CD14-positive monocyte (primary cell): ENCODE results near the gene AHCY. TPM values are rescaled to one million over a fixed set of nuclear protein-coding genes. Genes with fewer than 3 reads are reported as not detected.

ENCODE experiments used
- DNase-seq, 3 donors: peaks; one replicate each; pipeline ENCODE4 v3.0.0-alpha.2; 2011 to 2022
- H2AFZ ChIP-seq: 2 replicates; pipeline ENCODE4 v1.6.0; 2012; ENCODE audit warnings: mild to moderate bottlenecking, low read depth, low read length, inconsistent platforms; ENCODE audit not compliant: insufficient read depth, poor library complexity, severe bottlenecking
- H3K27ac ChIP-seq, 2 donors: 1 replicate in 1 of 2; 2 replicates in 1 of 2; pipeline ENCODE4 v1.5.1; 2012 to 2013; ENCODE audit warnings: low read length in 2 of 2, control low read depth in 1 of 2, inconsistent platforms in 1 of 2, low read depth in 1 of 2, mild to moderate bottlenecking in 1 of 2
- H3K27me3 ChIP-seq, 2 donors: one replicate each; pipeline versions ENCODE4 v1.6.0 to v1.6.1; 2011 to 2013; ENCODE audit warnings: low read length in 2 of 2; ENCODE audit not compliant: control insufficient read depth in 2 of 2, insufficient read depth in 2 of 2
- H3K36me3 ChIP-seq, 2 donors: replicated peaks in 1 of 2; 1 replicate in 1 of 2; 2 replicates in 1 of 2; pipeline versions ENCODE4 v1.5.1 to v1.6.1; 2012 to 2013; ENCODE audit warnings: low read length in 2 of 2, control low read depth in 1 of 2, inconsistent platforms in 1 of 2, mild to moderate bottlenecking in 1 of 2; ENCODE audit not compliant: insufficient read depth in 2 of 2, control insufficient read depth in 1 of 2
- H3K4me1 ChIP-seq, 2 donors: 1 replicate in 1 of 2; 2 replicates in 1 of 2; pipeline versions ENCODE4 v1.5.1 to v1.6.1; 2012 to 2013; ENCODE audit warnings: low read length in 2 of 2, control low read depth in 1 of 2, inconsistent platforms in 1 of 2, mild to moderate bottlenecking in 1 of 2, moderate library complexity in 1 of 2; ENCODE audit not compliant: insufficient read depth in 2 of 2, control insufficient read depth in 1 of 2
- H3K4me2 ChIP-seq: replicated peaks from 2 replicates; pipeline ENCODE3; 2012; ENCODE audit warnings: low read length, moderate library complexity, mild to moderate bottlenecking; ENCODE audit not compliant: poor library complexity, severe bottlenecking; ENCODE audit errors: extremely low read depth
- H3K4me3 ChIP-seq, 3 experiments: fragments of 200-600 bp in 1 of 3; sonication (generic) in 1 of 3; replicated peaks in 1 of 3; 1 replicate in 2 of 3; 2 replicates in 1 of 3; pipeline ENCODE4 v1.5.1; 2011 to 2013; ENCODE audit warnings: low read length in 3 of 3, mild to moderate bottlenecking in 3 of 3, control low read depth in 2 of 3, low read depth in 2 of 3, inconsistent platforms in 1 of 3, moderate library complexity in 1 of 3
- H3K79me2 ChIP-seq: 2 replicates; pipeline ENCODE4 v1.6.0; 2012; ENCODE audit warnings: mild to moderate bottlenecking, control low read depth, inconsistent platforms, low read length, moderate library complexity; ENCODE audit not compliant: insufficient read depth
- H3K9ac ChIP-seq: 2 replicates; pipeline ENCODE4 v1.6.0; 2017; ENCODE audit warnings: low read length, mild to moderate bottlenecking; ENCODE audit not compliant: insufficient read depth, poor library complexity, severe bottlenecking
- H3K9me3 ChIP-seq, 2 donors: replicated peaks in 1 of 2; 1 replicate in 1 of 2; 2 replicates in 1 of 2; pipeline versions ENCODE4 v1.5.1 to v1.6.1; 2012 to 2013; ENCODE audit warnings: low read length in 2 of 2, control low read depth in 1 of 2; ENCODE audit not compliant: control insufficient read depth in 1 of 2, insufficient read depth in 1 of 2
- H4K20me1 ChIP-seq: 2 replicates; pipeline ENCODE4 v1.6.0; 2012; ENCODE audit warnings: mild to moderate bottlenecking, low read length, control low read depth, moderate library complexity; ENCODE audit not compliant: insufficient read depth
- H3K27ac Mint-ChIP-seq, 7 donors: one replicate each; pipeline ENCODE4 v1.8.0; 2020; ENCODE audit warnings: mild to moderate bottlenecking in 7 of 7, mixed read lengths in 7 of 7, moderate library complexity in 6 of 7, inconsistent platforms in 2 of 7
- H3K27me3 Mint-ChIP-seq, 3 donors: one replicate each; pipeline ENCODE4 v1.8.0; 2021 to 2022; ENCODE audit warnings: low read depth in 3 of 3, mild to moderate bottlenecking in 3 of 3, mixed read lengths in 3 of 3, moderate library complexity in 3 of 3, inconsistent platforms in 1 of 3
- H3K36me3 Mint-ChIP-seq, 2 donors: one replicate each; pipeline ENCODE4 v1.8.0; 2020; ENCODE audit warnings: mixed read lengths in 2 of 2, inconsistent platforms in 1 of 2, mild to moderate bottlenecking in 1 of 2
- H3K4me1 Mint-ChIP-seq: one replicate; pipeline ENCODE4 v1.8.0; 2020; ENCODE audit warnings: mild to moderate bottlenecking, mixed read lengths
- H3K4me3 Mint-ChIP-seq, 2 donors: one replicate each; pipeline ENCODE4 v1.8.0; 2020; ENCODE audit warnings: mild to moderate bottlenecking in 2 of 2, mixed read lengths in 2 of 2, moderate library complexity in 1 of 2
- H3K9me3 Mint-ChIP-seq, 7 donors: one replicate each; pipeline ENCODE4 v1.8.0; 2020 to 2022; ENCODE audit warnings: mixed read lengths in 7 of 7, mild to moderate bottlenecking in 6 of 7, moderate library complexity in 6 of 7, inconsistent platforms in 2 of 7
- WGBS: methylation state at CpG from one replicate; pipeline ENCODE4 v1.1.5; 2013; ENCODE audit warnings: missing lambda C conversion rate; ENCODE audit not compliant: insufficient coverage; 5-methylcytosine and 5-hydroxymethylcytosine counted together
- intact Hi-C, 2 donors: fragments of 100-400 bp; cut with micrococcal nuclease; formaldehyde crosslinking; loops; one replicate each; pipeline versions ENCODE4 v1.15.0 to v1.15.1; 2023
- polyA plus RNA-seq, 3 donors: library from polyadenylated mRNA; depleted of rRNA in 1 of 3; unstranded in 2 of 3; stranded (reverse) in 1 of 3; fragments of 300-500 nt in 2 of 3; fragments of >200 nt in 1 of 3; fragmentation: Illumina TruSeq in 2 of 3; gene quantifications; 1 replicate in 2 of 3; 2 replicates in 1 of 3; pipeline ENCODE4 v1.2.3, GENCODE V29; 2012 to 2021
- TF ChIP-seq, protein P1 (sequence below): fragments of 200-600 bp; IDR thresholded peaks from one replicate; pipeline ENCODE4 v1.8.0; 2022; ENCODE audit warnings: antibody characterized with exemption, mild to moderate bottlenecking

The AHCY gene
- polyA plus RNA-seq, 3 donors, result 35.7 to 42.7 (median 41.1) TPM

- Histone ChIP-seq H3K27ac (no peak overlapping the region), H3K36me3 (peaks cover 19 to 42% of the 10 kb centered on the region in 2 donors), H3K4me3 (no peak overlapping the region), H3K9ac (no peak overlapping the region), H3K9me3 (no peaks in the 10 kb centered on the region), H3K4me1 (no peaks in the 10 kb centered on the region), H3K79me2 (no peaks in the 10 kb centered on the region), H3K27me3 (no peaks in the 10 kb centered on the region), H4K20me1 (no peaks in the 10 kb centered on the region), H2AFZ (no peak overlapping the region), H3K4me2 (no peak overlapping the region)
- peaks cover 0 to 2% (median 0%) of the 10 kb centered on the region in 7 donors for H3K9me3 Mint-ChIP-seq
- H3K4me3 Mint-ChIP-seq, result no peak overlapping the region
- peaks cover under 1 to 3% (median 2%) of the 10 kb centered on the region in 3 donors for H3K27me3 Mint-ChIP-seq
- TF ChIP-seq, protein P1, sequence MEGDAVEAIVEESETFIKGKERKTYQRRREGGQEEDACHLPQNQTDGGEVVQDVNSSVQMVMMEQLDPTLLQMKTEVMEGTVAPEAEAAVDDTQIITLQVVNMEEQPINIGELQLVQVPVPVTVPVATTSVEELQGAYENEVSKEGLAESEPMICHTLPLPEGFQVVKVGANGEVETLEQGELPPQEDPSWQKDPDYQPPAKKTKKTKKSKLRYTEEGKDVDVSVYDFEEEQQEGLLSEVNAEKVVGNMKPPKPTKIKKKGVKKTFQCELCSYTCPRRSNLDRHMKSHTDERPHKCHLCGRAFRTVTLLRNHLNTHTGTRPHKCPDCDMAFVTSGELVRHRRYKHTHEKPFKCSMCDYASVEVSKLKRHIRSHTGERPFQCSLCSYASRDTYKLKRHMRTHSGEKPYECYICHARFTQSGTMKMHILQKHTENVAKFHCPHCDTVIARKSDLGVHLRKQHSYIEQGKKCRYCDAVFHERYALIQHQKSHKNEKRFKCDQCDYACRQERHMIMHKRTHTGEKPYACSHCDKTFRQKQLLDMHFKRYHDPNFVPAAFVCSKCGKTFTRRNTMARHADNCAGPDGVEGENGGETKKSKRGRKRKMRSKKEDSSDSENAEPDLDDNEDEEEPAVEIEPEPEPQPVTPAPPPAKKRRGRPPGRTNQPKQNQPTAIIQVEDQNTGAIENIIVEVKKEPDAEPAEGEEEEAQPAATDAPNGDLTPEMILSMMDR, result no peak
- H3K4me1 Mint-ChIP-seq, result no peaks in the 10 kb centered on the region
- no peak overlapping the region for H3K27ac Mint-ChIP-seq
- intact Hi-C loops, result loop anchor here in 1 of 2 donors (5.0 kb wide), 1 partner anchor 643 kb away; no protein-coding TSS in a partner anchor
- 100% methylated on average over 4 of the region's 7 CpGs for WGBS
- DNase-seq, result no peak
- H3K36me3 Mint-ChIP-seq, result peaks cover 28 to 40% of the 10 kb centered on the region in 2 donors
Measured at GRCh38 chr20:34274694-34275093, 28.5 kb downstream of the AHCY start.

DNA sequence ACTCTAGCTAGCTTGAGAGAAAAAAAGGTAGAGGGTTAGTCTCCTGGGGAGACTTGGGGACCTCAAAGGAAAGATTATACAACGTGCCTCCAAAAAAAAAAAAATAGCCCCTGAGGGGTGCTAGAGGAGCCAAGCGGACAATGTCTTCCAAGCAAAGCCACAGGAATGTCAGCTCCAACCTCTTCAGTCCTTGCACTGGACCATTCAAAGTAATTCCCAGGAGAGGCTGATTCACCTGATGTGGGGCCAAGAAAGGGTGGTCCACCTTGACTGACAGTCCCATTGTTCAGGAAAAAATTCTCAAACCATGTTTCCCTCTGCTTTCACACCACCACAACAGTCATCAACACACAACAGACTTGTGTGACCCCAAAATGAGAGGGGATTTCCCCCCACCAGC is 31.2 kb downstream of the AHCY start:
- Mint-ChIP-seq H3K27ac (peak overlapping the region in 1 of 7 donors; percentile 78), H3K36me3 (peaks cover 17 to 25% of the 10 kb centered on the region in 2 donors), H3K4me3 (no peak overlapping the region), H3K4me1 (peaks cover 8% of the 10 kb centered on the region), H3K27me3 (peaks cover 7 to 15% (median 9%) of the 10 kb centered on the region in 3 donors), H3K9me3 (peaks cover 0 to 2% (median 0%) of the 10 kb centered on the region in 7 donors)
- H3K9ac ChIP-seq, result no peak overlapping the region
- H3K79me2 ChIP-seq, result no peaks in the 10 kb centered on the region
- peaks cover 10 to 21% of the 10 kb centered on the region in 2 donors for H3K36me3 ChIP-seq
- intact Hi-C loops, result loop anchor here in 1 of 2 donors (5.0 kb wide), 1 partner anchor 645 kb away; no protein-coding TSS in a partner anchor
- no peaks in the 10 kb centered on the region for H3K9me3 ChIP-seq
- no peak overlapping the region for H3K4me3 ChIP-seq
- 100% methylated on average over 1 of the region's 2 CpGs for WGBS
- H4K20me1 ChIP-seq, result no peaks in the 10 kb centered on the region
- H3K4me2 ChIP-seq, result no peak overlapping the region
- no peak for DNase-seq
- peaks cover 9 to 12% of the 10 kb centered on the region in 2 donors for H3K4me1 ChIP-seq
- no peak overlapping the region for H2AFZ ChIP-seq
- TF ChIP-seq, protein P1, result no peak
- H3K27ac ChIP-seq, result no peak overlapping the region
- peaks cover 0 to 4% of the 10 kb centered on the region in 2 donors for H3K27me3 ChIP-seq
